GM23338 (cell line): ENCODE measurements around the gene CPTP. TPM values are rescaled to one million over a fixed set of nuclear protein-coding genes. Genes with fewer than 3 reads are reported as not detected.

Experiments
- ATAC-seq: fragments of 200-7000 bp; cut with Tn5 transposase; 3 replicates; pipeline ENCODE4 v1.9.1; 2020
- DNase-seq: peaks from one replicate; pipeline ENCODE4 v3.0.0-alpha.2; 2015; ENCODE audit warnings: low spot score
- H2AFZ ChIP-seq: fragments of 200-600 bp; sonication (generic); 2 replicates; pipeline ENCODE4 v1.8.0; 2016; ENCODE audit warnings: antibody characterized with exemption, mild to moderate bottlenecking, moderate library complexity
- H3F3A ChIP-seq: fragments of 200-600 bp; sonication (generic); replicated peaks from 2 replicates; pipeline ENCODE4 v1.8.0; 2017; ENCODE audit warnings: antibody characterized with exemption, mixed run types, low read depth
- H3K27ac ChIP-seq: fragments of 200-600 bp; sonication (generic); 2 replicates; pipeline ENCODE4 v1.6.1; 2016; ENCODE audit warnings: low read depth
- H3K27me3 ChIP-seq: fragments of 200-600 bp; sonication (generic); 2 replicates; pipeline ENCODE4 v1.8.0; 2016; ENCODE audit warnings: mild to moderate bottlenecking, mixed run types, moderate library complexity; ENCODE audit not compliant: insufficient read depth
- H3K36me3 ChIP-seq: fragments of 200-600 bp; sonication (generic); 2 replicates; pipeline ENCODE4 v1.8.0; 2016; ENCODE audit warnings: mild to moderate bottlenecking; ENCODE audit not compliant: insufficient read depth
- H3K4me1 ChIP-seq: fragments of 200-600 bp; sonication (generic); 2 replicates; pipeline ENCODE4 v1.8.0; 2016; ENCODE audit warnings: mild to moderate bottlenecking, moderate library complexity; ENCODE audit not compliant: insufficient read depth
- H3K4me2 ChIP-seq: fragments of 200-600 bp; sonication (generic); 2 replicates; pipeline ENCODE4 v1.7.1; 2017; ENCODE audit warnings: mixed run types
- H3K4me3 ChIP-seq: fragments of 200-600 bp; sonication (generic); 2 replicates; pipeline ENCODE4 v1.6.1; 2016; ENCODE audit warnings: mixed run types
- H3K79me2 ChIP-seq: fragments of 200-600 bp; sonication (generic); replicated peaks from 2 replicates; pipeline ENCODE4 v1.8.0; 2017; ENCODE audit warnings: mild to moderate bottlenecking; ENCODE audit not compliant: insufficient read depth
- H3K9me2 ChIP-seq: fragments of 200-600 bp; sonication (generic); 2 replicates; pipeline ENCODE4 v1.8.0; 2017; ENCODE audit not compliant: insufficient read depth
- H4K20me1 ChIP-seq: fragments of 200-600 bp; sonication (generic); replicated peaks from 2 replicates; pipeline ENCODE4 v1.8.0; 2017; ENCODE audit warnings: mild to moderate bottlenecking; ENCODE audit not compliant: insufficient read depth
- H3K27ac Mint-ChIP-seq: 2 replicates; pipeline ENCODE4 v1.8.0; 2020; ENCODE audit warnings: inconsistent platforms, mild to moderate bottlenecking, moderate library complexity, mixed read lengths
- H3K27me3 Mint-ChIP-seq: 3 replicates; pipeline ENCODE4 v1.8.0; 2022; ENCODE audit warnings: low read depth, mild to moderate bottlenecking, moderate library complexity, mixed read lengths, inconsistent platforms; ENCODE audit not compliant: insufficient read depth, poor library complexity
- H3K36me3 Mint-ChIP-seq: 3 replicates; pipeline ENCODE4 v1.8.0; 2021; ENCODE audit warnings: low read depth, mild to moderate bottlenecking, inconsistent platforms, moderate library complexity, mixed read lengths
- H3K4me1 Mint-ChIP-seq: 3 replicates; pipeline ENCODE4 v1.8.0; 2020; ENCODE audit warnings: mild to moderate bottlenecking, inconsistent platforms, mixed read lengths
- H3K4me3 Mint-ChIP-seq: 3 replicates; pipeline ENCODE4 v1.8.0; 2021; ENCODE audit warnings: moderate library complexity, mild to moderate bottlenecking, inconsistent platforms, mixed read lengths
- H3K9me3 Mint-ChIP-seq: 3 replicates; pipeline ENCODE4 v1.8.0; 2020; ENCODE audit warnings: moderate library complexity, mild to moderate bottlenecking, inconsistent platforms, mixed read lengths
- CTCF ChIP-seq, 2 experiments: fragments of 200-600 bp in 1 of 2; sonication (generic) in 1 of 2; conservative IDR thresholded peaks; 2 replicates each; pipeline versions ENCODE4 v1.5.1 to v1.6.1; 2016 to 2017; ENCODE audit warnings: antibody characterized with exemption in 2 of 2, low read depth in 2 of 2, mild to moderate bottlenecking in 2 of 2, moderate library complexity in 1 of 2
- ETS1 ChIP-seq: IDR thresholded peaks from 2 replicates; pipeline ENCODE4 v1.6.1; 2016; ENCODE audit warnings: antibody characterized with exemption
- EZH2 ChIP-seq: fragments of 200-600 bp; sonication (generic); IDR thresholded peaks from one replicate; pipeline ENCODE4 v1.8.0; 2017; ENCODE audit warnings: antibody characterized with exemption, mild to moderate bottlenecking, low read depth; ENCODE audit not compliant: unreplicated experiment
- JUNB ChIP-seq: IDR thresholded peaks from one replicate; pipeline ENCODE4 v1.6.1; 2016; ENCODE audit warnings: antibody characterized with exemption; ENCODE audit not compliant: unreplicated experiment
- NANOG ChIP-seq: IDR thresholded peaks from 2 replicates; pipeline ENCODE4 v1.6.1; 2016; ENCODE audit warnings: antibody characterized with exemption, borderline replicate concordance
- POLR2AphosphoS5 ChIP-seq: IDR thresholded peaks from 2 replicates; pipeline ENCODE4 v1.6.1; 2016; ENCODE audit warnings: antibody characterized with exemption, low read depth
- STAT1 ChIP-seq: IDR thresholded peaks from one replicate; pipeline ENCODE4 v1.6.1; 2016; ENCODE audit warnings: antibody characterized with exemption; ENCODE audit not compliant: unreplicated experiment
- ZNF114 ChIP-seq: fragments of 250-450 bp; sonication (Bioruptor Pico); IDR thresholded peaks from 2 replicates; pipeline ENCODE4 v1.5.0; 2020; ENCODE audit warnings: mild to moderate bottlenecking, moderate library complexity
- ZNF331 ChIP-seq: fragments of 250-450 bp; sonication (Bioruptor Pico); IDR thresholded peaks from 2 replicates; pipeline ENCODE4 v1.5.0; 2020; ENCODE audit warnings: low read depth, mild to moderate bottlenecking, moderate library complexity
- ZNF462 ChIP-seq: fragments of 250-450 bp; sonication (Bioruptor Pico); IDR thresholded peaks from 2 replicates; pipeline ENCODE4 v1.5.0; 2020; ENCODE audit warnings: mild to moderate bottlenecking, moderate library complexity
- polyA plus RNA-seq: library from polyadenylated mRNA; unstranded; fragments of >200 nt; fragmentation: Nextera tagmentation; extraction: Ambion mirVana; gene quantifications from 2 replicates; pipeline ENCODE4 v1.2.1, GENCODE V29; 2016
- total RNA-seq: library from RNA; depleted of rRNA; stranded (reverse); fragments of >200 nt; shearing (Covaris generic); gene quantifications from 2 replicates; pipeline ENCODE4 v1.2.3, GENCODE V29; 2014
- TF ChIP-seq, protein P1 (sequence below): IDR thresholded peaks from one replicate; pipeline ENCODE4 v1.6.1; 2018; ENCODE audit warnings: antibody characterized with exemption; ENCODE audit not compliant: unreplicated experiment

CPTP gene
- total and polyA plus RNA-seq, 2 experiments from 2014 or later: 8.1 to 13.5 TPM

DNA sequence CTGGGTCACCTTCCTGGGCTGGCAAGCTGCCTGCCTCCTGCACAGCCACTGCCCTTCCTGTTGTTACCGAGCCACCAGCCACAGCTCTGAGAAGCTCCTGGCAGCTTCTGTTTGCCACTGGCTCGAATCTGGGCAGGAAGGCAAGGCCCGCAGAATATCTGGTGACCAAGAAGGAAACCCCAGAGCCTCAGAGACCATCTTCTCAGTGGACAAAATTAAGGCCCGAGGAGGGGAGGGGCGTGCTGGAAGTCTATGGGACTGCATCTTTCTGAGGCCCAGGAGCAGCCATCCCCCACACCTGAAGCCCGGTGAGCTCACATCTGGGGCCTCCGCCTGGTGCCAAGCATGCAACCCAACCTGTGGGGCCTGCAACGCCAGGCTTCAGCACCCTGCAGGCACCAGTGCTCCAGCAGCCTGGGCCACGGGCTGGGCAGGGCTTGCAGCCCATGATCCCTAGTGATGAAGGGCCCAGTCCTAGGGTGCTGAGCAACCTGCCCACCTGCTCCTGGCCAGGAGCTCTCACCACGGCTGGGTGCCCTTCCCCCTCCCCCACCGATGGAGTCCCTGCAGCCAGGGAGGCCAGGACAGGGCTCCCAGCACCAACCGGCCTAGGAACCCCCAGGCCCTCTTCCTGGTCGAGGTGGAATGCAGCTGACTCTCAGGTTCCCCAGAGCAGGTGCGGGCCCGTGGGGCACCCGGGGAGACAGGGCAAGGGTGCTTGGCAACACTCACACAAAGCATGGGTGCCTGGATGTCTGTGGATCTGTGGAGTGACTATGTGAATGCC lies 879 bp downstream of the CPTP start:
- Histone ChIP-seq H3K4me3 (peak overlapping the region; percentile 85), H4K20me1 (peaks cover 5% of the 10 kb centered on the region; the same call in 1 of the 2 replicates), H3K4me1 (no peaks in the 10 kb centered on the region), H2AFZ (no peak overlapping the region), H3K27me3 (no peaks in the 10 kb centered on the region), H3F3A (peaks cover 15% of the 10 kb centered on the region; the same call in 1 of the 2 replicates), H3K4me2 (peak overlapping the region; percentile 93), H3K27ac (no peak overlapping the region), H3K79me2 (peaks cover 38% of the 10 kb centered on the region), H3K36me3 (no peaks in the 10 kb centered on the region), H3K9me2 (no peaks in the 10 kb centered on the region)
- DNase-seq (no peak), ATAC-seq (no peak; the same call in 2 of the 3 replicates)
- Mint-ChIP-seq H3K4me1 (peaks cover 11% of the 10 kb centered on the region), H3K27ac (no peak overlapping the region), H3K27me3 (peaks cover 20% of the 10 kb centered on the region), H3K9me3 (no peaks in the 10 kb centered on the region; the same call in 2 of the 3 replicates), H3K36me3 (peaks cover 15% of the 10 kb centered on the region; the same call in 2 of the 3 replicates), H3K4me3 (peak overlapping the region; percentile 64)
- TF ChIP-seq ZNF331 (CRISPR knock-in tag) (no peak), JUNB (no peak), POLR2AphosphoS5 (no peak), NANOG (no peak), ETS1 (no peak), EZH2 (no peak), ZNF114 (CRISPR knock-in tag) (no peak), CTCF (conservative IDR thresholded peaks at IDR 0.05; ENCODE audit: low read depth in 2 of 2) (no peak), STAT1 (no peak), ZNF462 (CRISPR knock-in tag) (no peak)
- TF ChIP-seq, protein P1, sequence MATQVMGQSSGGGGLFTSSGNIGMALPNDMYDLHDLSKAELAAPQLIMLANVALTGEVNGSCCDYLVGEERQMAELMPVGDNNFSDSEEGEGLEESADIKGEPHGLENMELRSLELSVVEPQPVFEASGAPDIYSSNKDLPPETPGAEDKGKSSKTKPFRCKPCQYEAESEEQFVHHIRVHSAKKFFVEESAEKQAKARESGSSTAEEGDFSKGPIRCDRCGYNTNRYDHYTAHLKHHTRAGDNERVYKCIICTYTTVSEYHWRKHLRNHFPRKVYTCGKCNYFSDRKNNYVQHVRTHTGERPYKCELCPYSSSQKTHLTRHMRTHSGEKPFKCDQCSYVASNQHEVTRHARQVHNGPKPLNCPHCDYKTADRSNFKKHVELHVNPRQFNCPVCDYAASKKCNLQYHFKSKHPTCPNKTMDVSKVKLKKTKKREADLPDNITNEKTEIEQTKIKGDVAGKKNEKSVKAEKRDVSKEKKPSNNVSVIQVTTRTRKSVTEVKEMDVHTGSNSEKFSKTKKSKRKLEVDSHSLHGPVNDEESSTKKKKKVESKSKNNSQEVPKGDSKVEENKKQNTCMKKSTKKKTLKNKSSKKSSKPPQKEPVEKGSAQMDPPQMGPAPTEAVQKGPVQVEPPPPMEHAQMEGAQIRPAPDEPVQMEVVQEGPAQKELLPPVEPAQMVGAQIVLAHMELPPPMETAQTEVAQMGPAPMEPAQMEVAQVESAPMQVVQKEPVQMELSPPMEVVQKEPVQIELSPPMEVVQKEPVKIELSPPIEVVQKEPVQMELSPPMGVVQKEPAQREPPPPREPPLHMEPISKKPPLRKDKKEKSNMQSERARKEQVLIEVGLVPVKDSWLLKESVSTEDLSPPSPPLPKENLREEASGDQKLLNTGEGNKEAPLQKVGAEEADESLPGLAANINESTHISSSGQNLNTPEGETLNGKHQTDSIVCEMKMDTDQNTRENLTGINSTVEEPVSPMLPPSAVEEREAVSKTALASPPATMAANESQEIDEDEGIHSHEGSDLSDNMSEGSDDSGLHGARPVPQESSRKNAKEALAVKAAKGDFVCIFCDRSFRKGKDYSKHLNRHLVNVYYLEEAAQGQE: no peak
